Activated CD8-positive, alpha-beta memory T cell treated with anti-CD3 and anti-CD28 coated beads for 24 hours (primary cell): ENCODE measurements around the gene GNB5.

ENCODE experiments used
- DNase-seq: peaks from one replicate; pipeline ENCODE4 v3.0.0-alpha.2; 2020

The GNB5 gene

DNA sequence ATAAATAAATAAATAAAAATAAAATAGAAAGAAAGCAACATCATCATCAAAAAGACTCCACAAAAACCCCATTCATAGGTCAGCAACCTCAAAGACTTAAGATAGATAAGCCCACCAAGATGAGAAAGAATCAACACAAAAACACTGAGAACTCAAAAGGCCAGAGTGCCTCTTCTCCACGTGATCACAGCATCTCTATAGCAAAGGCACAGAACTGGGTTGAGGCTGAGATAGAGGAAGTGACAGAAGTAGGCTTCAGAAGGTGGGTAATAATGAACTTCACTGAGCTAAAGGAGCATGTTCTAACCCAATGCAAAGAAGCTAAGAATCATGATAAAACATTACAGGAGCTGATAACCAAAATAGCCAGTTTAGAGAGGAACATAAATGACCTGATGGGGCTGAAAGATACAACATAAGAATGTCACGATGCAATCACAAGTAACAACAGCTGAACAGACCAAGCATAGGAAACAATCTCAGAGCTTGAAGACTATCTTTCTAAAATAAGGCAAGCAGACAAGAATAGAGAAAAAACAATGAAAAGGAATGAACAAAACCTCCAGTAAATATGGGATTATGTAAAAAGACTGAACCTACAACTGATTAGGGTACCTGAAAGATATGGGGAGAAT, 26.4 kb downstream of the GNB5 start:
- no peak for DNase-seq

DNA sequence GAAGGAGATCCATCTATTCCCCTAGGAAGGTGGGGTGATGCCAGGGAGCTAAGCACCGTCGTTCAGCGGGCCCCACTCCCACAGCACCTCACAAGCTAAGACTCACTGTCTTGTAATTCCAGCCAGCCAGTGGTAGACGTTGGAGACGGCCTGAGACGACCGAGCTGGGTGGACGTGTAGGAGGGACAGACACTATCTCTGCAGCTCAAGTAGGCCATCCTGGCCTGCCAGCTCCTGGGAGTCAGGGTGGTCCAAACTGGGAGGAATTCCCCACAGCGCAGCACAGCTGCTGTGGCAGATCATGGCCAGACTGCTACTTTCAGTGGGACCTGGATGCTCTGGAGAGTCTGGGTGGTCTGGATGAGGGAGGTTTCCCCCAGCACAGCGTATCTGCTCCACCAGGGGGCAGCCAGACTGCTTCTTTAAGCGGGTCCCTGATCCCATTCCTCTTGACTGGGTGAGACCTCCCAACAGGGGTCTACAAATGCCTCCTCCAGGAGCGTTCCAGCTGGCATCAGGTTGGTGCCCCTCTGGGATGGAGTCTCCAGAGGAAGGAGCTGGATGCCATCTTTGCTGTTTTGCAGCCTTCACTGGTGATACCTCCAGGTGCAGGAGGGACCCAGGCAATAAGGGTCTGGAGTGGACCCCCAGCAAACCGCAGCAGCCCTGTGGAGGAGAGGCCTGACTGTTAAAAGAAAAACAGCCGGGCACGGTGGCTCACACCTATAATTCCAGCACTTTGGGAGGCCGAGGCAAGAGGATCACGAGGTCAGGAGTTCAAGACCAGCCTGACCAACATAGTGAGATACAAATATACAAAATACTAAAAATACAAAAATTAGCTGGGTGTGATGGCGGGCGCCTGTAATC, 27.6 kb downstream of the GNB5 start:
- DNase-seq, result peak; percentile 61

DNA sequence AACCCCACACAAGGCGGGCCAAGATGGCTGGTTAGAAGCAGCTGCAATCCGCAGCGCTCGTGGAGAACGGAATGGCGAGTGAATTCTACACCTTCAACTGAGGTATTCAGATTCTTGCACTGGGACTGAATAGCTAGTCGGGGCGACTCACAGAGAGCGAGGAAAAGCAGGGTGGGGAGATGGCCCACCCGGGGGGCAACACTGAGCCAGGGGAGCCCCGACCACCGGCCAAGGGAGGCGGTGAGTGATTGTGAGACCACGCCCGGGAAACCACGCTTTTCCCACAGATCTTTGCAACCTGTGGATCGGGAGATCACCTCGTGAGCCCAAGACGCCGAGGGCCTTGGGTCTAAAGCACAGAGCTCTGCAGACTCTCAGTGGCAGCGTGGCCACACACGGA, 28.3 kb downstream of the GNB5 start:
- DNase-seq, result no peak

DNA sequence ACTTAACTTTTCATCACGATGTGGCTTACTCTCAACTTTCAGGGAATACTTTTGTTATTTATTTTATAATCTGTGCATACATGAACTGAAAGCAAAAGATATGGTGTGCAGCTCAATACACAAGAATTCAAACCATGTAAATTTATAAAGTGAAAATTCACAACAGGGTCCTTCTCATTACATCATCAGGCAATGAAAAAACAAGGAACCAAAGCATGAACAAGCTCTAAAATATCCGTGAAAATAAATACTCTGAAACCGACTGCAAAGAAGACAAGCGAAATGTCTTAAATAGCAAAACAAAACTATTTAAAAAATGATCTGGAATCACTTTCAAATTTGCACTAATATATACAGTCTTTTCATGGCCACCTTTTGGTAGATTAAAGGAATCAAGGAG, 28.9 kb downstream of the GNB5 start:
- no peak for DNase-seq

DNA sequence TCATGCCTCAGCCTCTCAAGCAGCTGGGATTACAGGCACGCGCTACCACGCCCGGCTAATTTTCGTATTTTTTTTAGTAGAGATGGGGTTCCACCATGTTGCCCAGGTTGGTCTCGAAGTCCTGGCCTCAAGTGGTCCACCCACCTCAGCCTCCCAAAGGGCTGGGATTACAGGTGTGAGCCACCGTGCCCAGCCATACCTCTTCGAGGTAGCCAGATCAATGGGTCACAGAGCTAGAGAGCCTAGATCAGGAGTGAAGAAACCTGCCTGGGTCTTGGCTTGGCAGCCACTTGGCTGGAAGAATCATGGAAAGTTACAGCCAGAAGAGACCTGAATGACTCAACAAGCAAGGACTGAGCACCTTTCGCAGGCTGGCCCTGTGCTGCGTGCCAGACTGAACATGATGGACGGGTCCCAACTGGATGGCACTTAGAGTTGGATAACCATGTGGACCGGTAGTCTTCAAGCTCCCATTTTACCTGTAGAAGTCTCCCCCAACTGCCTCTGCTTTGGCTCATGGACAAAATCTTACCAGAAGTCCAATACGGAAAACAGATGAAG, 29.7 kb downstream of the GNB5 start:
- peak; percentile 30 for DNase-seq

DNA sequence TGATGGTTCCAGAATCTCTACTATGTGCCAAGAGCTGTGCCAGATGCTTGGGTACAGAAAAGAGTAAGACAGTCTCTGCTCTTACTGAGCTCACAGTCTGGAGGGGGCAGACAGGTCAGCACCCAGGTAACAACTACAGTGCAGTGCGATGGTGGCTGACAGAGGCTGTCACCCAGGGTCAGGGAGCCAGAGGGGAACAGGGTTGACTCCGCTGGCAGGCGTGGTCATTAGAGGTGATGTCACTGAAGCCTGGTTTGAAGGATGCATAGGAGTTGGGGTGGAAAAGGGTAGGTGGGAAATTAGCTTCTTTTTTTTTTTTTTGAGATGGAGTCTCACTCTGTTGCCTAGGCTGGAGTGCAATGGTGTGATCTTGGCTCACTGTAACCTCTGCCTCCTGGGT, 31.5 kb downstream of the GNB5 start:
- peak; percentile 28 for DNase-seq

DNA sequence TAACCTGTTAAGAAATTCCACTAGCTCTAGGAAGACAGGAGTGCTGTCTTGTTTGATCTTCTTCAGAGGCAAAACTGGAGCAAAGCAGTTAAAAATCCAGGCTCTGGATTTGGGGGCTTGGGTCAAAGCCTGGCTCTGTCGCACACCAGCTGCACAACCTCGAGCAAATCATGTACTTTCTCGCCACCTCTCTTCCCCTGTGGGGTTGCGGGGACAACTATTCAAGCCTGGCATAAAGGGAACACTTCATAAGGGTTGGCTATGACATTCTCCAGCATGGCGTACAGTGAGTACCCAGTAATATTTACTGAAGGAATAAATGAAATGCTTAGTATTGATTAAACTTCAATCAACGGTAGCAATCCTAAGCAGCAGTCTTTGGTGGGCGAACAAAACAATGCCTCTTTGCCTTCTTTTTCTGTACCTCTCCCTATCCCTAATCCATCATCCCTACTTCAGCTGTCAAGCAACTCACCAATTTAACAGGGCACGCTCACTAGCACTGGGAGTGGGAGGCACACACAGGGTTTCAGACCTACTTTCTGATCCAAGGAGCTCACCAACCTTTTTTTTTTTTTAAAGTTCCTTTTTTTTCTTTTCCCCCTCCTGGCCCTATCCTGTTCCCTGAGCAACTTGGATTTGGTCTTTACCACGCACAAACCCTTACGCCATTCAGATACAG, 33.0 kb downstream of the GNB5 start:
- no peak for DNase-seq

DNA sequence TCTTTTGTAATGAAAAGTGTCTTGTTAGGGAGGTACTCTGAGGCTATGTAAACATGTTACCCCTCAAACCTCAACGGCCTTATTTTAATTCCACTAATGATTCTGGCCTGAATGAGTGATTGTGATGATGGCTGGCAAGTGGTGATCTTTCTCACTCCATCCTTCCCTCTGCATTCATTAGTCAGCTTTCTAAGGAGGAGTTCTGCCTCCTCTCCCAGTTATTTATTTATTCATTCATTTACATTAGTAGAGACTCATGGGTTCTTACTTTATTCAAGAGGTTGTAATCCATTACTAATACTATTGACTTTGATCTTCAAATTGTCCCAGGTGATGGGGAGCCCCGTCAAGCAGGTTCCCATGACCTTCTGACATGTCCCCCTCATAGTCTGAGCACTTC, 35.3 kb downstream of the GNB5 start:
- no peak for DNase-seq

DNA sequence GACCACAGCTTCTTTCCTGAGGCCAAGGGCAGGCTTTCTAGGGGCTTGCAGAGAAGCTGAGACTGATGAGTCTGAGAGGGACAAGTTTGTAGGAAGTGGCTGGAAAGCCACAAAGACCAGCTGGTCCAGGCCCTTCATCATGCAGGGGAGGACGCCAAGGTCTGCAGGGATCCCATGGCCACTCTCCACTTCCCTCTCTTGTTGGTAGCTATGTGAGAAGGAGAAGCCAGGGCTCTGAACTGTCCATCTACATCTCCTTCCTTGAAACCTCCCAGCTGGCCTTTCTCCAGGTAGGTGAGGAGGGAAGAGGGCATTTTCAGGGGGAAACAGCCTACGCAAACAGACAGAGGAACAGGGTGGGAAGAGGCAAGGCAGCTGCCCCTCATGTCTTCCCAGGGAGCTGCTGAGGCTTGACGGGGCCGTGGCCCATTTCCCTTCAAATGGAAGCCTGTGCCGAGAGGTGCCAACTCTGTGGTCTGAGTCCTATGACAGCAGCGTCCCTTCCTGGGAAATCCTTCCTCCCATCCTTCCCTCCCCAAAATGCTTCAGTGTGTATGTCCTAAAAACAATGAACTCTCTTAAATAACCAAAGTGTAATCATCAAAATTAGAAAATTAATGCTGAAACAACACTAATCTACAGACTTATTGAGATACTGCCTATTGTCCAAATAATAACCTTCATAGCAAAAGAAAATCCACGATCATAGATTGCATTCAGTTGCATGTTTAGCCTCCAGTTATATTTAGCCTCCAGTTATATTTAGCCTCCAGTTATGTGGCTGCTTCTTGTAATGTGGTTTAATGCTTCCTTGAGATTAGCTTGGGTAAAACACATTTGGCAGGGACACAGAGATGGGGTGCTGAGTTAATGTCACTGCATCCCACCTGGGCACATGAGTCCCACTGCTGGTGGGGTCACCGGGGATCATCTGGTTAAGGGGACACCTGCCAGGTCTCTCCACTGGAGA, 36.0 kb downstream of the GNB5 start:
- peak; percentile 32 for DNase-seq

DNA sequence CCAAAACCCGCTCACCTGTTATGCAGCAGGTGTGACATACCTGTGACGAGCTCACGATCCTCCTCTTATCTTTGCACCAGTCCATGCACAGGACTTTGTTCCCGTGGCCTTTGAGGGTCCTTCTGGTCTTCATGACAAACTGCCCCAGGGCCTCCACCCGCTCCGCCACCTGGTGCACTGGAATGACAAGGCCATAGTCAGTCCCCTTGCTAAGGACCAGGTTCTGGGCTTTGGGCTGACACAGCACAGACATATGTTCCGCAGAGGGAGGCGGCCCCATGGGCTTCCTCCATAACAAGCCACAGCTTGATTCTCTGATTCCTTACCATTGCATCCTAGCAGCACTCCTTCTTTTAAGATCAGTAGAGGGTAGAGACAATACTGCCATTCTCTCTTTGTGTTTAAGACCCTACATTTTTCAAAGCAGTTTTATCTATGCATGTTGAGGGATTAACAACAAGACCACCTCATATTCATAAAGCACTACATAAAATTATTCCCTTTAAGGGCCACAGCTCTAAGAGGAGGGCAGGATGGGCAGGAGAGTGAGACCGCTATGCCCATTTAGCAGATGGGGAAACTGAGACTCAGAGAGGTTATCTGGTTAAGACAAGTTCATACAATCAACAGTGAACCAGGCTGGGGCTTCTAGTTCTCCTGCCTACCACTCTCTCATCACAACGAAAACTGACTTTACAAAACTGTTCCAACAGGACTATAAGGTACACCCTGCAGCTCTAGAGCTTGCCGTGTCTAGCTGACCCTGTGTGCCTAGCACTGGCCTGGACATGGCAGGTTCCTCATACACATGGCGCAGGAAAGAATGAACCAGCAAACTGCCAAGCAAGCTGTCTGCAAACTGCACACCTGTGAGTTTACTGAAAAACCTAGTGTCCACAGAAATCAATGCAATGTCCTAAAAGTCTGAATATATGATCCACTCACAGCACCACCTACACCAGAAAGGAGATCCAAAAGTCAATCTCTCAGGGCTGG, 37.0 kb downstream of the GNB5 start:
- peak; percentile 28 for DNase-seq

DNA sequence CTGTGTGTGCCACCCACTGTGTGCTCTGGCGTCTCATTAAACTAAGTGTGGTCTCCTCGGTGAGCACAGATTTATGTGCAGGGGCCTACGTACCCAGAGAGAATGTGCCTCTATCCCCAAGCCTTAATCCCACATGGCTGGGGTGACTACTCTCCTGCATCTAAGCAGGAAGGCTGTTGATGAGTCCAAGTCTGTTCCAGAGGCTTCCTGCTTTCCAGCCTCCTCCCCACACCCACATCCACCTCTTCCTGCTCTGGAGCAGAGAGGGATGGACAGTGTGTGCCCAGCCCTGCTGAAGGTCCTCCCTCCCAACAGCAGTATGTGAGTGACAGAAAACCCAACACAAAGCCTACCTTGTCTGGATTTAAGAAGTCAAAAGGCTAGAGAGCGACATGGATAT, 39.8 kb downstream of the GNB5 start:
- DNase-seq, result no peak

DNA sequence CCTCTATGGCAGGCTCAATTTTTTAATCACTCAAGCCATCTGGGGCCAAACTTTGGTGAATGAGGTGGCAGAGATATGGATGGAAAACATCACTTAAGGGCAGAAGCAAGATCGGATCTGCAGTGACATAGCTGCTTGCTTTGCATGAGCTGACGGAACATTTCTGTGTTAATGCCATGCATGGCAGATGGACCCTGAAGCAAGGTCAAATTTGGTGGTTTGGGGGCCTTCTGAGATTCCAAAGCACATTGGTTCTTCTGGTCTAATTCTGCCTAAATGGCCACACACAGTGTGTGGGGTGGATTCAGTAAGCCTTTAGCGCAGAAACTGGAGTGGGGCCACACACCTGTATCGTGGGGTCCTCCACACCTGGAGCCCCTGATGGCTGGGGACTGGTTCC, 40.3 kb downstream of the GNB5 start:
- DNase-seq, result no peak

DNA sequence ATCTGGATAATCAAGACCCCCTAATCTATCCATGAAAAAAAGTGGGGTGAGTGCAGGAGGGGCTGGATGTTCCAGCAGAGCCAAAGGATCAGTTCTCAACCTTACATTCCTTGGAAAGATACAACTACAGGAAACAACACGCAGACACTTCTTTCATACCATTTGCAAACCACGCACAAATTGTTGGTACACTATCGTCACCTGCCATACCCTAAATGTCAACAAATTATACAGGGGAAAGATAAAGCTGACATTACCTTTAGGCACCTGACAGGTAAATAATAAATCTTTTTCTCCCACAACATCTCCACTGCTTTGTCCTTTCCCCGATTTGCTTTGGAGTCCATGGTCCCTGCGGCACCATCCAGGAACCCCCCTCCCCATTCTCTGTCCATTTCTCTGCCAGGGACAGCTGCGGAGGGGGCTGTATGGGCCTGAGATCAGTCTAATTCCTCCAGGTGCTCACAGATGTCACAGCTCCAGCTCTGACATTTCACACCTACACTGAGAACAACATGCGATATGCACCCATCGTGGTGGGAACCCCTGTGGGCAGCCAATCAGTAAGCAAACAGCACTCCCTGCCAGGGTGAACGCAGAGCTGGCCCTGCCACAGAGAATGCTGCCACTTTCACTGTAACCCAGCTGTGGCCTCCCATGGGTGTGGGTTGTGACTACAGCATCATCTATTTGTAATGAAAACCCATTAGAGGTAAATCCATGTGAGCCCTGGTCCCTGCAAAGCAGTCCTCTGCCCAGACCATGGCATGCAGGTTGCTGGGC, 41.0 kb downstream of the GNB5 start:
- no peak for DNase-seq

DNA sequence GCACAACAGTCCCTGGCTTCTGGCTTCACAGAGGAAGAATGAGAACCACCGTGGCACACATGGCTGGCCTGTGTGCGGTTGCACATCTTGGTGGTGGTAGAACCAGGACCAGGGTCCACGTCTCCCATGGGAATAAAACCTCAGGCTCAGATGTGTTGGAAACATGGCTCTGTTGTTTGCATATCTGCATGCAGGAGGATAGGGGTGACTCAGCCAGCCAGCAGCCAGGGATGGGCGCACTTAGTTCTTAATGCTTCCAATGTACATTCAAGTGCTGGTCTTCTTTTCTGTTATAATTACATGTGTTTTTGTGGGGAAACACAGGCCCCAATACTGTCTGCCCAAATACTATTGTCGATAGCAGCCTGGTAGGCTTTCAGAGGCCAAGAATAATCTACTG, 42.8 kb downstream of the GNB5 start:
- DNase-seq, result no peak

DNA sequence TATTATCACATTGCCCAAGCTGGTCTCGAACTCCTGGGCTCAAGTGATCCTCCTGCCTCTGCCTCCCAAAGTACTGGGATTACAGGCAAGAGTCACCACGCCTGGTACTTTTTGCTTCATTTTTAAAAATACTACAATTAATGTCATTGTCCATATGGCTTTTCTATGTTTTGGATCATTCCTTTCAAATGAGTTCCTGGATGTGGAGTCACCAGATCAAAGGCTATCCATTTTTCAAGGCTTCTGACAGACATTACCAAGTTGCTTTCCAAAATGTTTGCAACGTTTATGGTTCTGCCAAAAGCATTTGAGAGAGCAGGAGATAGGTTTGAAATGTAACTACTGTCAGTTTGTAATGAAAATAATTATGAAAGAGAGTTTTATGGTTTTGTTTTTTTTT, 44.4 kb downstream of the GNB5 start:
- DNase-seq, result no peak

DNA sequence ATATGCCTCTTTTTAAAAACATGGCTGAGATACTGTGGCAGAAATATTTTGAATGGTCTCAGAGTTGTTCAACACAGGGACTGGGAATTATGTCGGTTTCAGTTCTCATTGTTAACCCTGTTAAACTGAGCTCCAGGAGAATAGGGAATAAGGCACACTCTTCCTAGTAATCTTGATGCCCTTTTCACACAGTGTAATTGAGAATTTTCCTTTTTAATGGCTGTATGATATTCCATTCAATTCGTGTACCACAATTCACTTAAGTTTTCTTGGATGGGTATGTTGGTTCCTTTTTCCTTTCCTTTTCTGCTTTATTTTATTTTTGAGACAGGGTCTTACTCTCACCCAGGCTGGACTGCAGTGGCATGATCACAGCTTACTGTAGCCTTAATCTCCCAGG, 44.9 kb downstream of the GNB5 start:
- no peak for DNase-seq

DNA sequence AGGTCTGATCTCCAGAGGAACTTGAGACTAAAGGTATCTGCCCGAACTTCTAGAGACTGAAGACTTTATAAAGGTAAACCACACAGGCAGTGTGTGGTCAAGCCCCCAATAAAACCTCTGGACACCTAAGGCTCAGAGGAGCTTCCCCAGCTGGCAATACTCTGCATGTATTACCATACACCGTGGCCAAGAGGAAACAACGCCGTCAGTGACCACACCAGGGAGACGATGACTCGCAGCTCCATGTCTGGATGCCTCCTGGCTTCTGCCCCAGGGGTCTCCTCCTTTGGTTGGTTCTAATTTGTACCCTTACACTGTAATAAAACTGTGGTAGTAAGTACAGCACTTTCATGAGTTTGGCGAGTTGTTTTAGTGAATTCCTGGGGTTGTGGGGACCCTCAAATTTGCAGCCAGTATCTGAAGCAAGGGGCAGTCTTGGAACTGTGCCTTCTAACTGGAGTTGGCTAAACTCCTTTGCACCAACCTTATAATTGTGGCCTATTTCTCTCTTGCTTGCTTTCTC, 46.5 kb downstream of the GNB5 start:
- DNase-seq, result no peak

DNA sequence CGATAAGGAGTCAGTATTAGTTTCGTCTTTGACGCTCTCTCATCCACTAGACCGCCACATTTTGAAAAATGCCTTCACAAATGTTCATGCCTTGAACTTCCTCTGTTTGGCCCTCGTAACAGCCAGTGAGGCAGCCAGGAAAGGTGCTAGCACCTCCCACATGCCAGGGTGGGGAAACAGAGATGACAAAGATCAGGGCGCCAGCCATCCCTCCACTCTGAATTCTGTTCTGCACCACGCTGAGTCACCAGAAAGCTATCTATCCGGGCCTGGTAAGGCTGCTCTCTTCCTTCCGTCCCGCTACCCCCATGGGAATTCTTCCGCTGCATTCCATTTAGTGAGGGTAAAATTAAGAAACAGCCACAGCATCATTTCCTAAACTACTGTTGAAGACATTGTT, 47.3 kb downstream of the GNB5 start:
- no peak for DNase-seq

DNA sequence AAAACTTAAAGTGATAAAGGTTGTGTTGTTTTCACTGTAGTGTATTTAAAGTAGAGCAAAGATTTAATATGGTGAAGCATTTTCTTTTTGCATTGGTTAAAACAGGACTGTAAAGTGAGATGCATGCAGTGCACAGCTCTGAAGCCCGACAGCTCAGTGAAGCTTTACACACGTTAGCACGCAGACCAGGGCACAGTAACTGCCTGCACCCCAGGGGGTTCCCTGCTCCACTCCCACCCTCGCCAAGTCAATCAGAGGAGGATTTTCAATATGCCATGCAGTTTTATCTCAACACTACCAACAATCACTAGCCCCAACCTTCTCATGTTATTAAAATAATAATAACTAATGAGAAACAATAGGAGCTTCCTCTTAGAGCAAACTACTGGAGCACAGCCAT, 50.5 kb downstream of the GNB5 start:
- DNase-seq, result no peak
